SU-DHL-6 (cell line): ENCODE measurements around the gene GFPT2.

Source experiments
- CTCF ChIP-seq: fragments of 200-600 bp; sonication (generic); IDR thresholded peaks from one replicate; pipeline ENCODE4 v1.5.1; 2017; ENCODE audit warnings: antibody characterized with exemption, mild to moderate bottlenecking, low read length, moderate library complexity; ENCODE audit not compliant: insufficient read depth, poor library complexity, severe bottlenecking
- EZH2phosphoT487 ChIP-seq: fragments of 200-600 bp; sonication (generic), shearing (Covaris generic); conservative IDR thresholded peaks from 2 replicates; pipeline ENCODE4 v1.6.1; 2018; ENCODE audit warnings: mild to moderate bottlenecking, antibody characterized with exemption, low read length, moderate library complexity, mixed read lengths

DNA sequence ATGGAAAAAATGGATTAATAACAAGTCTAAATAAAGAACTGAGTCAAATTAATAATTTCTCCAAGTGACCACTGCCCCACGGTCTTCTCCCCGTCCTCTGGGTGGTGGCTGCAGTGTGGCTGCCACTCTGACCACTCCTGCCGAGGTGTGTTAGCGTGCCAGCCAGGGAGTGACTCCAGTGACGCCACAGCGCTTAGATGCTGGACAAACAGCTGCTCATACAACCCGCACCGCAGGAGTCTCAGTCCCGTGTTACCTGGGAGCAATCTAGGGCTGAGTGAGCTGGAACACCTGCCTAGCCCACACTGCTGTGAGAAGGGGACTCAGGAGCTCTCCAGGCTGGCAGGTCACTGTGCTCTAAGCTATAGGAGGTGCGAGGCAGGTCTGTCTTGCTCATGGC is 71.4 kb downstream of the GFPT2 start:
- no peak for TF ChIP-seq CTCF
- TF ChIP-seq EZH2phosphoT487: no peak
